K562 (cell line): ENCODE measurements around the gene RNASEH1. TPM values are rescaled to one million over a fixed set of nuclear protein-coding genes. Genes with fewer than 3 reads are reported as not detected.

ENCODE experiments used
- ATAC-seq: fragments of 200-7000 bp; cut with Tn5 transposase; 3 replicates; pipeline ENCODE4 v1.9.1; 2020; ENCODE audit warnings: moderate library complexity
- BruUV-seq: library from RNA; stranded (reverse); fragments of 400-500 nt; replicated peaks from 2 replicates; lab custom pipeline; 2021; lab: Mats Ljungman, UMichigan
- CTCF ChIA-PET: fragments of 300-600 bp; formaldehyde crosslinking; extraction: SDS; loops from one replicate; lab custom pipeline; 2021; ENCODE audit warnings: low intra/inter-chr PET ratio; lab: Yijun Ruan, JAX
- POLR2A ChIA-PET: fragments of 300-600, 350-650 bp; sonication (Branson Sonifier 250); formaldehyde crosslinking; extraction: SDS; loops from one replicate; lab custom pipeline; 2021; ENCODE audit warnings: antibody characterized with exemption, inconsistent platforms; lab: Yijun Ruan, JAX
- DNase-seq, 4 experiments: peaks; one replicate each; pipeline versions ENCODE4 v3.0.0 to v3.0.0-alpha.2; 2011 to 2018; ENCODE audit warnings: low spot score in 3 of 4, mixed read lengths in 3 of 4; ENCODE audit errors: extremely low read depth in 1 of 4
- FAIRE-seq: peaks from 2 replicates; lab custom pipeline; 2011; peaks lifted over from hg19 to GRCh38; lab: Jason Lieb, UNC
- H2AFZ ChIP-seq: 2 replicates; pipeline ENCODE4 v1.6.0; 2011; ENCODE audit warnings: low read depth, low read length, control low read depth, inconsistent platforms
- H3K27ac ChIP-seq: fragments of 200-600 bp; 3 replicates; pipeline ENCODE4 v1.8.0; 2011; ENCODE audit warnings: low read depth, mild to moderate bottlenecking, control low read depth, inconsistent platforms, low read length, moderate library complexity, mixed read lengths; ENCODE audit errors: extremely low read depth
- H3K27me3 ChIP-seq, 2 experiments: fragments of 300-600 bp in 1 of 2; 2 replicates in 1 of 2; 3 replicates in 1 of 2; pipeline versions ENCODE4 v1.6.0 to v1.8.0; 2011; ENCODE audit warnings: inconsistent platforms in 2 of 2, low read length in 2 of 2, mild to moderate bottlenecking in 1 of 2, mixed read lengths in 1 of 2, moderate library complexity in 1 of 2; ENCODE audit not compliant: control insufficient read depth in 2 of 2, insufficient read depth in 2 of 2
- H3K36me3 ChIP-seq: fragments of 300-600 bp; 3 replicates; pipeline ENCODE4 v1.8.0; 2011; ENCODE audit warnings: mild to moderate bottlenecking, low read length, inconsistent platforms; ENCODE audit not compliant: control insufficient read depth, insufficient read depth
- H3K4me1 ChIP-seq, 2 experiments: fragments of 200-600 bp in 1 of 2; replicated peaks in 1 of 2; 2 replicates in 1 of 2; 3 replicates in 1 of 2; pipeline versions ENCODE4 v1.5.1 to v1.8.0; 2011; ENCODE audit warnings: inconsistent platforms in 2 of 2, low read length in 2 of 2, mild to moderate bottlenecking in 1 of 2, mixed read lengths in 1 of 2, moderate library complexity in 1 of 2; ENCODE audit not compliant: control insufficient read depth in 2 of 2, insufficient read depth in 2 of 2
- H3K4me2 ChIP-seq: 2 replicates; pipeline ENCODE4 v1.6.1; 2011; ENCODE audit warnings: low read length, control low read depth, inconsistent platforms, mixed read lengths; ENCODE audit not compliant: insufficient read depth
- H3K4me3 ChIP-seq: fragments of 200-600 bp; sonication (generic), shearing (Covaris generic); 2 replicates; pipeline ENCODE4 v1.5.1; 2016; ENCODE audit warnings: control low read depth, inconsistent platforms
- H3K79me2 ChIP-seq: fragments of 200-600 bp; 3 replicates; pipeline ENCODE4 v1.8.0; 2011; ENCODE audit warnings: low read length, inconsistent platforms; ENCODE audit not compliant: control insufficient read depth, insufficient read depth
- H3K9ac ChIP-seq, 2 experiments: 2 replicates each; pipeline versions ENCODE4 v1.6.0 to v1.6.1; 2011; ENCODE audit warnings: low read depth in 2 of 2, low read length in 2 of 2, control low read depth in 1 of 2, inconsistent platforms in 1 of 2, mild to moderate bottlenecking in 1 of 2, mixed read lengths in 1 of 2; ENCODE audit not compliant: insufficient read depth in 1 of 2
- H3K9me1 ChIP-seq: one replicate; pipeline ENCODE4 v1.6.0; 2011; ENCODE audit warnings: inconsistent platforms, mild to moderate bottlenecking, low read length, moderate library complexity; ENCODE audit not compliant: control insufficient read depth, insufficient read depth
- H3K9me3 ChIP-seq: replicated peaks from 2 replicates; pipeline ENCODE4 v1.5.1; 2011; ENCODE audit warnings: low read depth, low read length, inconsistent platforms; ENCODE audit not compliant: control insufficient read depth, insufficient read depth
- H4K20me1 ChIP-seq: replicated peaks from 2 replicates; pipeline ENCODE4 v1.6.1; 2011; ENCODE audit warnings: low read length, inconsistent platforms, mixed read lengths; ENCODE audit not compliant: control insufficient read depth, insufficient read depth
- ADNP ChIP-seq: fragments of 200-800 bp; sonication (Bioruptor generic); IDR thresholded peaks from 2 replicates; pipeline ENCODE4 v1.6.1; 2016; ENCODE audit warnings: missing genetic modification characterization, missing compliant biosample characterization
- ATF1 ChIP-seq, 2 experiments: fragments of 450-650 bp in 1 of 2; IDR thresholded peaks; 2 replicates each; pipeline ENCODE4 v1.6.1; 2016; ENCODE audit warnings: missing compliant biosample characterization in 1 of 2, missing genetic modification characterization in 1 of 2
- BCOR ChIP-seq: fragments of 450-650 bp; IDR thresholded peaks from 2 replicates; pipeline ENCODE4 v1.6.1; 2016
- C11orf30 ChIP-seq: fragments of 450-650 bp; IDR thresholded peaks from 2 replicates; pipeline ENCODE4 v1.6.1; 2016; ENCODE audit warnings: low read depth, mild to moderate bottlenecking
- EP300 ChIP-seq: IDR thresholded peaks from 2 replicates; pipeline ENCODE4 v1.6.1; 2012; ENCODE audit warnings: low read length, improper control_type of control experiment
- EP400 ChIP-seq: fragments of 450-650 bp; IDR thresholded peaks from 2 replicates; pipeline ENCODE4 v1.6.1; 2017; ENCODE audit warnings: antibody characterized with exemption, mild to moderate bottlenecking, moderate library complexity
- JUND ChIP-seq, 2 experiments: IDR thresholded peaks; 2 replicates in 1 of 2; 3 replicates in 1 of 2; pipeline ENCODE4 v1.6.1; 2011; ENCODE audit warnings: borderline replicate concordance in 2 of 2, low read depth in 2 of 2, low read length in 2 of 2, improper control_type of control experiment in 1 of 2, missing biosample characterization in 1 of 2, missing genetic modification characterization in 1 of 2, missing genetic modification reagents in 1 of 2
- NFE2 ChIP-seq: IDR thresholded peaks from 2 replicates; pipeline ENCODE4 v1.6.1; 2014; ENCODE audit warnings: antibody characterized with exemption, low read depth
- PRPF4 ChIP-seq: fragments of 200-400 bp; formaldehyde crosslinking; IDR thresholded peaks from one replicate; pipeline ENCODE4 v1.6.1; 2017; ENCODE audit warnings: low read length, low read depth, mild to moderate bottlenecking; ENCODE audit not compliant: insufficient read depth, poor library complexity, severe bottlenecking
- PTBP1 ChIP-seq: fragments of 200-400 bp; formaldehyde crosslinking; IDR thresholded peaks from 2 replicates; pipeline ENCODE4 v1.6.1; 2017; ENCODE audit warnings: low read depth, low read length
- SAFB2 ChIP-seq: fragments of 200-400 bp; formaldehyde crosslinking; IDR thresholded peaks from 2 replicates; pipeline ENCODE4 v1.6.1; 2018; ENCODE audit warnings: borderline replicate concordance, low read length, low read depth, moderate library complexity; ENCODE audit not compliant: severe bottlenecking
- TEAD1 ChIP-seq, 2 experiments: fragments of 450-650 bp in 1 of 2; sonication (generic) in 1 of 2; formaldehyde crosslinking; IDR thresholded peaks; 2 replicates each; pipeline versions ENCODE4 v1.4.0 to v1.8.0; 2020 to 2022; ENCODE audit warnings: mild to moderate bottlenecking in 2 of 2, missing genetic modification reagents in 1 of 2
- USF2 ChIP-seq: sonication (generic); formaldehyde crosslinking; IDR thresholded peaks from 2 replicates; pipeline ENCODE4 v1.5.0; 2020; ENCODE audit warnings: missing genetic modification reagents
- XRCC5 ChIP-seq: fragments of 200-400 bp; formaldehyde crosslinking; IDR thresholded peaks from 2 replicates; pipeline ENCODE4 v1.6.1; 2017; ENCODE audit warnings: low read depth, mild to moderate bottlenecking, low read length
- WGBS: fragments of 100-300 bp; shearing (Covaris generic); methylation state at CpG from one replicate; pipeline ENCODE4 v1.1.6; 2016; ENCODE audit warnings: low coverage, mixed read lengths; ENCODE audit not compliant: insufficient coverage; ENCODE audit errors: missing lambda C conversion rate; 5-methylcytosine and 5-hydroxymethylcytosine counted together
- in situ Hi-C: fragments of 300-500 bp; cut with MboI; formaldehyde crosslinking; loops from 4 replicates; pipeline ENCODE4 v1.15.0; 2018; ENCODE audit warnings: inconsistent platforms, mixed read lengths
- intact Hi-C: fragments of 100-400 bp; cut with micrococcal nuclease; formaldehyde crosslinking; loops from 2 replicates; pipeline ENCODE4 v1.14.2; 2022
- polyA plus RNA-seq, 8 experiments: library from polyadenylated mRNA; depleted of rRNA in 4 of 8; stranded (reverse) in 5 of 8; unstranded in 3 of 8; fragments of >200 nt; fragmentation: Nextera tagmentation in 2 of 8; fragmentation: Illumina TruSeq in 1 of 8; extraction: Ambion mirVana in 2 of 8; extraction: Trizol in 1 of 8; gene quantifications; 2 replicates each; pipeline versions ENCODE4 v1.2.1 to v1.2.3, GENCODE V29; 2011 to 2014; ENCODE audit warnings: inconsistent platforms in 1 of 8, missing spikeins in 1 of 8
- total RNA-seq, 7 experiments: library from RNA; depleted of rRNA in 6 of 7; stranded (reverse); fragments of >200 nt in 6 of 7; fragmentation: Illumina TruSeq in 2 of 7; extraction: Trizol in 2 of 7; gene quantifications; 2 replicates each; pipeline versions ENCODE4 v1.2.1 to v1.2.3, GENCODE V29; 2011 to 2021; ENCODE audit warnings: low replicate concordance in 1 of 7

Gene RNASEH1
- total and polyA plus RNA-seq, 9 of the 15 experiments (the other 6 are each of a cell fraction or from before 2014, with no cell fraction given) = 25.7 to 47.5 (median 42.8) TPM

- H4K20me1 ChIP-seq = peaks cover 8% of the 10 kb centered on the region
- 67% methylated on average over 4 of the region's 4 CpGs for WGBS
- TF ChIP-seq JUND (IDR thresholded peaks at IDR 0.05; ENCODE audit: borderline replicate concordance, low read depth, low read length) = 0 out of 2 replicates have a peak, but pooled peaks have one; percentile 4
- no peak for TF ChIP-seq JUND (tag; IDR thresholded peaks at IDR 0.05; ENCODE audit: borderline replicate concordance, low read depth, low read length)
- 0 out of 2 replicates have a peak, but pooled peaks have one; percentile 32 for TF ChIP-seq BCOR
- no peak for TF ChIP-seq ATF1 (CRISPR knock-in tag; IDR thresholded peaks at IDR 0.05)
- no peak for TF ChIP-seq ATF1 (tag; IDR thresholded peaks at IDR 0.05)
- 0 out of 2 replicates have a peak, but pooled peaks have one; percentile 18 for TF ChIP-seq ADNP (tag)
- TF ChIP-seq EP400 = 0 out of 2 replicates have a peak, but pooled peaks have one; percentile 35
- no peak for TF ChIP-seq SAFB2
- 0 out of 2 replicates have a peak, but pooled peaks have one; percentile 25 for TF ChIP-seq XRCC5
- TF ChIP-seq C11orf30 = peak; percentile 3; the same call in 1 of the 2 replicates
- peak; percentile 19; the same call in 1 of the 2 replicates for TF ChIP-seq EP300
- no peak for TF ChIP-seq PTBP1
- TF ChIP-seq USF2 (CRISPR knock-in tag) = no peak
- TF ChIP-seq TEAD1 (CRISPR knock-in tag; IDR thresholded peaks at IDR 0.05) = 0 out of 4 replicates have a peak, but pooled peaks of 1 of the 2 experiments have one; percentile 51
- no peak for TF ChIP-seq PRPF4
- peak; percentile 24; the same call in 1 of the 2 replicates for TF ChIP-seq NFE2
- CTCF ChIA-PET = no interaction called here
- peak overlapping the region; percentile 19; the same call in 1 of the 3 replicates for H3K27ac ChIP-seq
- peaks cover 36% of the 10 kb centered on the region for H3K36me3 ChIP-seq
- peak overlapping the region in 1 of 2 experiments; percentile 0; a peak in 1 of 4 replicates for H3K9ac ChIP-seq
- H3K4me3 ChIP-seq = no peak overlapping the region
- FAIRE-seq = no peak
- H3K4me1 ChIP-seq = peaks cover 20 to 31% of the 10 kb centered on the region in 2 experiments; a peak in 4 of 5 replicates
- no peaks in the 10 kb centered on the region for H3K9me1 ChIP-seq
- peak; percentile 8 for ATAC-seq
- POLR2A ChIA-PET = interaction anchor here (0.6 to 2.3 kb wide), 6 partner anchors 9 to 69 kb away, joined by 3 to 22 read pairs (median 4); partner anchors contain the start of genes COLEC11 and RNASEH1
- intact Hi-C loops = no loop called here
- H3K27me3 ChIP-seq = no peaks in the 10 kb centered on the region
- H3K9me3 ChIP-seq = no peaks in the 10 kb centered on the region
- in situ Hi-C loops = no loop called here
- no TSS peak for BruUV-seq
- no peak overlapping the region; the same call in 1 of the 2 replicates for H3K4me2 ChIP-seq
- H3K79me2 ChIP-seq = peaks cover 5% of the 10 kb centered on the region; the same call in 2 of the 3 replicates
- no peak overlapping the region for H2AFZ ChIP-seq
- no peak for DNase-seq
These were observed 26.6 kb upstream of the RNASEH1 start for GRCh38 chr2:3584608-3585260.
